Measurements from ENCODE around the gene ZCCHC8.

- TF ChIP-seq CTCF (conservative IDR thresholded peaks at IDR 0.05): no peak
- TF ChIP-seq ZFX (IDR thresholded peaks at IDR 0.05): no peak
Observed at GRCh38 chr12:122547330-122547729, 46.6 kb upstream of the ZCCHC8 start.
